GF-D8 (cell line): ENCODE measurements around the gene IMMP2L.
"Not testable (repeated sequence)": the region's sequence is repeated elsewhere in the genome, so short reads cannot be mapped to it uniquely, and the experiment has no call there.

Source experiments
- DNase-seq: peaks from one replicate; lab custom pipeline; 2025; lab: John Stamatoyannopoulos, UW

The IMMP2L gene

GRCh38 chr7:110987127-110987693, 575.1 kb downstream of the IMMP2L start:
- DNase-seq, result no peak

- no peak for DNase-seq
These were observed 578.4 kb downstream of the IMMP2L start for GRCh38 chr7:110983822-110984456.

- no peak for DNase-seq
These were observed 585.1 kb downstream of the IMMP2L start for GRCh38 chr7:110977127-110977737.

GRCh38 chr7:110975486-110975885, 586.8 kb downstream of the IMMP2L start:
- no peak for DNase-seq

GRCh38 chr7:110974441-110974840, 587.9 kb downstream of the IMMP2L start:
- no peak for DNase-seq

- no peak for DNase-seq
These were observed 588.9 kb downstream of the IMMP2L start for GRCh38 chr7:110973196-110973990.

- no peak for DNase-seq
These were observed 597.5 kb downstream of the IMMP2L start for GRCh38 chr7:110964775-110965174.

- DNase-seq, result no peak
These were observed 599.5 kb downstream of the IMMP2L start for GRCh38 chr7:110962826-110963225.

- no peak for DNase-seq
These were observed 599.9 kb downstream of the IMMP2L start for GRCh38 chr7:110962374-110962773.

GRCh38 chr7:110960811-110961210, 601.5 kb downstream of the IMMP2L start:
- no peak for DNase-seq

- DNase-seq, result no peak
These were observed 614.0 kb downstream of the IMMP2L start for GRCh38 chr7:110948280-110948679.

- DNase-seq, result no peak
These were observed 614.9 kb downstream of the IMMP2L start for GRCh38 chr7:110947408-110947807.

GRCh38 chr7:110944966-110945644, 617.2 kb downstream of the IMMP2L start:
- DNase-seq, result no peak

GRCh38 chr7:110944448-110944847, 617.8 kb downstream of the IMMP2L start:
- no peak for DNase-seq

- no peak for DNase-seq
These were observed 618.5 kb downstream of the IMMP2L start for GRCh38 chr7:110943701-110944345.

GRCh38 chr7:110941385-110941784, 620.9 kb downstream of the IMMP2L start:
- DNase-seq, result no peak

GRCh38 chr7:110940756-110941155, 621.5 kb downstream of the IMMP2L start:
- no peak for DNase-seq

GRCh38 chr7:110938165-110938564, 624.1 kb downstream of the IMMP2L start:
- no peak for DNase-seq

- not testable (repeated sequence) for DNase-seq
These were observed 625.6 kb downstream of the IMMP2L start for GRCh38 chr7:110936665-110937064.

- no peak for DNase-seq
These were observed 632.6 kb downstream of the IMMP2L start for GRCh38 chr7:110929480-110930249.

GRCh38 chr7:110922906-110923305, 639.4 kb downstream of the IMMP2L start:
- no peak for DNase-seq
